Measurements from ENCODE around the gene RNF157. TPM values are rescaled to one million over a fixed set of nuclear protein-coding genes. Genes with fewer than 3 reads are reported as not detected.

Gene RNF157
- total and polyA plus RNA-seq, 2 of the 13 experiments (the other 11 are each of a cell fraction or from before 2014, with no cell fraction given), result 0.44 to 1.5 TPM

- TF ChIP-seq ZBTB44 (CRISPR knock-in tag; IDR thresholded peaks at IDR 0.05) (no peak), ZFP36L1 (CRISPR knock-in tag; IDR thresholded peaks at IDR 0.05) (no peak), KDM1A (CRISPR knock-in tag; IDR thresholded peaks at IDR 0.05) (0 out of 2 replicates have a peak, but pooled peaks have one; percentile 24), NR2F2 (IDR thresholded peaks at IDR 0.05; ENCODE audit: borderline replicate concordance, low read depth) (peak; percentile 73; the same call in 1 of the 2 replicates), TCF7 (IDR thresholded peaks at IDR 0.05; ENCODE audit: low read depth) (peak; percentile 80), ETV5 (CRISPR knock-in tag; IDR thresholded peaks at IDR 0.05; ENCODE audit: borderline replicate concordance) (peak; percentile 70; the same call in 1 of the 2 replicates), IKZF1 (IDR thresholded peaks at IDR 0.05) (no peak), ZNF724P (CRISPR knock-in tag; IDR thresholded peaks at IDR 0.05; ENCODE audit: borderline replicate concordance) (no peak), TAF1 (CRISPR knock-in tag; IDR thresholded peaks at IDR 0.05) (no peak), ARNT (IDR thresholded peaks at IDR 0.05) (no peak), NFE2L1 (CRISPR knock-in tag; IDR thresholded peaks at IDR 0.05; ENCODE audit: borderline replicate concordance) (no peak), CBX1 (IDR thresholded peaks at IDR 0.05; ENCODE audit: low read depth) (no peak), ETV6 (CRISPR knock-in tag; conservative IDR thresholded peaks at IDR 0.05) (no peak), SALL2 (CRISPR knock-in tag; IDR thresholded peaks at IDR 0.05) (no peak), ARID3A (IDR thresholded peaks at IDR 0.05; ENCODE audit: low read depth, low read length) (no peak), ZNF557 (CRISPR knock-in tag; IDR thresholded peaks at IDR 0.05) (no peak), CENPX (CRISPR knock-in tag; IDR thresholded peaks at IDR 0.05) (no peak), GTF3A (CRISPR knock-in tag; conservative IDR thresholded peaks at IDR 0.05) (no peak)
- TF ChIP-seq, protein P1, sequence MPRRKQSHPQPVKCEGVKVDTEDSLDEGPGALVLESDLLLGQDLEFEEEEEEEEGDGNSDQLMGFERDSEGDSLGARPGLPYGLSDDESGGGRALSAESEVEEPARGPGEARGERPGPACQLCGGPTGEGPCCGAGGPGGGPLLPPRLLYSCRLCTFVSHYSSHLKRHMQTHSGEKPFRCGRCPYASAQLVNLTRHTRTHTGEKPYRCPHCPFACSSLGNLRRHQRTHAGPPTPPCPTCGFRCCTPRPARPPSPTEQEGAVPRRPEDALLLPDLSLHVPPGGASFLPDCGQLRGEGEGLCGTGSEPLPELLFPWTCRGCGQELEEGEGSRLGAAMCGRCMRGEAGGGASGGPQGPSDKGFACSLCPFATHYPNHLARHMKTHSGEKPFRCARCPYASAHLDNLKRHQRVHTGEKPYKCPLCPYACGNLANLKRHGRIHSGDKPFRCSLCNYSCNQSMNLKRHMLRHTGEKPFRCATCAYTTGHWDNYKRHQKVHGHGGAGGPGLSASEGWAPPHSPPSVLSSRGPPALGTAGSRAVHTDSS (CRISPR knock-in tag; conservative IDR thresholded peaks at IDR 0.05), result no peak
- TF ChIP-seq, protein P2, sequence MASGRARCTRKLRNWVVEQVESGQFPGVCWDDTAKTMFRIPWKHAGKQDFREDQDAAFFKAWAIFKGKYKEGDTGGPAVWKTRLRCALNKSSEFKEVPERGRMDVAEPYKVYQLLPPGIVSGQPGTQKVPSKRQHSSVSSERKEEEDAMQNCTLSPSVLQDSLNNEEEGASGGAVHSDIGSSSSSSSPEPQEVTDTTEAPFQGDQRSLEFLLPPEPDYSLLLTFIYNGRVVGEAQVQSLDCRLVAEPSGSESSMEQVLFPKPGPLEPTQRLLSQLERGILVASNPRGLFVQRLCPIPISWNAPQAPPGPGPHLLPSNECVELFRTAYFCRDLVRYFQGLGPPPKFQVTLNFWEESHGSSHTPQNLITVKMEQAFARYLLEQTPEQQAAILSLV (CRISPR knock-in tag; IDR thresholded peaks at IDR 0.05; ENCODE audit: borderline replicate concordance), result no peak
These were observed 120.6 kb downstream of the RNF157 start (continued) for GRCh38 chr17:76119409-76120371.
